ENCODE measurements around the gene KCNF1.

- TF ChIP-seq CTCF (IDR thresholded peaks at IDR 0.05; ENCODE audit: poor library complexity, severe bottlenecking) (no peak), EP300 (conservative IDR thresholded peaks at IDR 0.05; ENCODE audit: poor library complexity, severe bottlenecking) (no peak), EZH2 (IDR thresholded peaks at IDR 0.05; ENCODE audit: borderline replicate concordance, insufficient read depth, low read length, poor library complexity, severe bottlenecking) (no peak), POLR2AphosphoS5 (IDR thresholded peaks at IDR 0.05) (no peak), MXI1 (conservative IDR thresholded peaks at IDR 0.05; ENCODE audit: poor library complexity, severe bottlenecking) (no peak), RAD21 (conservative IDR thresholded peaks at IDR 0.05) (no peak)
Observed at GRCh38 chr2:10891848-10892247, 19.9 kb upstream of the KCNF1 start.
